ENCODE measurements around the gene MBNL3.
A peak's percentile ranks its signal among the peaks of the same experiment; 100 is the strongest.

MBNL3 gene

GRCh38 chrX:132488180-132488705, 595 bp downstream of the MBNL3 start:
- H3K4me3 Mint-ChIP-seq = peak overlapping the region; percentile 98
- H3K36me3 Mint-ChIP-seq = no peaks in the 10 kb centered on the region
- no peaks in the 10 kb centered on the region for H3K27me3 Mint-ChIP-seq
- H3K9me3 Mint-ChIP-seq = no peaks in the 10 kb centered on the region
- H3K4me1 Mint-ChIP-seq = peaks cover 60% of the 10 kb centered on the region
- peak overlapping the region; percentile 97 for H3K27ac Mint-ChIP-seq

DNA sequence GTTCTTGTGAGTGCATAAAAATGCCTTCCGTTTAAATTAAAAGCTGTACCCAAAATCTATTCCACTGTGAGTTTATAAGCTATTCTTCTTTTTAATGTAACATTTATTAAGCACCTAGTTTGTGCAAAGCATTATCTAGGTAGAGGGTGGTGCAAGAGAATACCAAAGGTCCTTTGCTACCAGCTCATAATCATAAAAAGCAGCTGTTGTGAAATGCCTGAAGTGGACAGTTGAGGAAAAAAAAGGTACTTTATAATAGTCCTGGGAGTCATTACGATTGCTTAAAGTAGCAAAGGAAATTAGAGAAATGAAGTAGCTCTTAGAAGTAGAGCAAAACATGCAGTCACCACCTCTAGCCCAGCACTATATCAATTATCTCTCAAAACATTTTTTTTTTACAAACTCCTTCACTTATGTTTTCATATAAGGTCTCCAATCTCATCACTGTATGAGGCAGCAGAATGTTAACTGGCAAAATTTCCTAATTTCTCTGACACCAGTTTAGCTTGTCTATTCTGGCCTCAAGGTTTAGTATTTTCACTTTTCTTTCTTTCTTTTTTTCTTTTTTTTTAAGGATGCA, 2.1 kb downstream of the MBNL3 start:
- peak overlapping the region; percentile 58 for H3K4me3 Mint-ChIP-seq

GRCh38 chrX:132483951-132484350, 4.9 kb downstream of the MBNL3 start:
- no peaks in the 10 kb centered on the region for H3K9me3 Mint-ChIP-seq
- H3K36me3 Mint-ChIP-seq = no peaks in the 10 kb centered on the region
- H3K4me1 Mint-ChIP-seq = peaks cover 76% of the 10 kb centered on the region
- H3K27ac Mint-ChIP-seq = no peak overlapping the region
- H3K27me3 Mint-ChIP-seq = no peaks in the 10 kb centered on the region
- no peak overlapping the region for H3K4me3 Mint-ChIP-seq

More for the DNA sequence above, 2.1 kb downstream of the MBNL3 start:
- no peaks in the 10 kb centered on the region for H3K36me3 Mint-ChIP-seq
- peak overlapping the region; percentile 90 for H3K27ac Mint-ChIP-seq
- peaks cover 71% of the 10 kb centered on the region for H3K4me1 Mint-ChIP-seq
- no peaks in the 10 kb centered on the region for H3K27me3 Mint-ChIP-seq
- H3K9me3 Mint-ChIP-seq = no peaks in the 10 kb centered on the region

GRCh38 chrX:132483488-132483887, 5.3 kb downstream of the MBNL3 start:
- Mint-ChIP-seq H3K4me3 (no peak overlapping the region), H3K9me3 (no peaks in the 10 kb centered on the region), H3K27ac (peak overlapping the region; percentile 38), H3K27me3 (no peaks in the 10 kb centered on the region), H3K4me1 (peaks cover 76% of the 10 kb centered on the region), H3K36me3 (no peaks in the 10 kb centered on the region)

GRCh38 chrX:132482632-132483031, 6.2 kb downstream of the MBNL3 start:
- H3K27me3 Mint-ChIP-seq = no peaks in the 10 kb centered on the region

DNA sequence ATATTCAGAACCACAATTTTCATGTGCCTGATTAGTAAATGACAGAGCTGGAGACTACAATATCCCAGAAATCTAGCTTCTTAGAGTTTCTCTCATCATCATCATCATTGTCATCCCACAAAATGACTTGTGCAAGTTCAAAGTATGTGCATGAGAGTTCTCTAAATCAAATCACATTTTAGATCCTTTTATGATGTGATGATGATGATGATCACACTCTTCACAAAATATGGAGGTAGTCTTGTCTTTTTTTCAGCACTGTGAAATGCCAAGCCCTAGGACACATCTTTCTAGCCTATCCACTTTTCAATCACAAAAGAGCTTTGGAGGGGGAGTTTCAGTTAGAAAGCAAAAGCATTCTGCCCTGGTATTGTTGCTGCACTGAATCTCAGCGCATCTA, 7.4 kb downstream of the MBNL3 start:
- no peaks in the 10 kb centered on the region for H3K9me3 Mint-ChIP-seq
- no peaks in the 10 kb centered on the region for H3K27me3 Mint-ChIP-seq
- peaks cover 61% of the 10 kb centered on the region for H3K4me1 Mint-ChIP-seq
- H3K36me3 Mint-ChIP-seq = no peaks in the 10 kb centered on the region
- peak overlapping the region; percentile 52 for H3K27ac Mint-ChIP-seq
- H3K4me3 Mint-ChIP-seq = peak overlapping the region; percentile 86

More at GRCh38 chrX:132482632-132483031, 6.2 kb downstream of the MBNL3 start:
- Mint-ChIP-seq H3K4me3 (no peak overlapping the region), H3K4me1 (peaks cover 70% of the 10 kb centered on the region), H3K27ac (no peak overlapping the region), H3K36me3 (no peaks in the 10 kb centered on the region), H3K9me3 (no peaks in the 10 kb centered on the region)

DNA sequence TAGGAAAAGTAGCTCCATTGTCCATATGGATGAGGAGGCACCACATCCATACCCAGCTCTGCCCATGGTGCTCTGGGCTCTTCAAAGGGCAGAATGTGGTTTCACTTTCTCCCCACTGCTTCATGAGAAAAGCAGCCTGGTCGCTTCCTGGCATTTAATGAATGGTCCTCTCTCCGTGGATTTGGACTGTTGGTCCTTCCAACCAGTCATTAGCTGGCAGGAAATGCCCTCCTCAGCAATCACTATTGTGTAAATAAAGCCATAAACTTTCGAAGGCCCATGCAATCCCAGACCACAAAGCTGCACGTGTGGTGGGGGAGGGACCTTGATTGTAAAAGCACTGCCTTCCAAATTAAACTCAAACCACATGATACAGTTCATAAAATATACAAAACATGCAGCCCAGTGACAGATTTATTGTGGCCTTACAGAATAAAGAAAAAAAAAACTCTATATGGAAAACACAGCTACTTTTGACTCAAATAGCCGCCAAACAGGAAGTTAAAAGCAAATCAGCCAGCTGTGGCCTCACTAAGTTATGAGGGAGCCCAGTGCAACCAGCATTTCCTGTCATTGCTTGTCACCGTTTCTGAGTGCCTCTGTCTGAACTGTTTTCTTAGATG, 8.1 kb downstream of the MBNL3 start:
- H3K4me1 Mint-ChIP-seq = peaks cover 59% of the 10 kb centered on the region
- H3K27me3 Mint-ChIP-seq = no peaks in the 10 kb centered on the region
- H3K36me3 Mint-ChIP-seq = no peaks in the 10 kb centered on the region
- H3K9me3 Mint-ChIP-seq = no peaks in the 10 kb centered on the region
- peak overlapping the region; percentile 97 for H3K27ac Mint-ChIP-seq
- H3K4me3 Mint-ChIP-seq = peak overlapping the region; percentile 86

GRCh38 chrX:132474544-132475248, 14.1 kb downstream of the MBNL3 start:
- Mint-ChIP-seq H3K4me1 (peaks cover 25% of the 10 kb centered on the region), H3K36me3 (peaks cover 2% of the 10 kb centered on the region), H3K9me3 (no peaks in the 10 kb centered on the region), H3K4me3 (peak overlapping the region; percentile 12), H3K27ac (peak overlapping the region; percentile 10), H3K27me3 (no peaks in the 10 kb centered on the region)

GRCh38 chrX:132472397-132472796, 16.4 kb downstream of the MBNL3 start:
- Mint-ChIP-seq H3K9me3 (no peaks in the 10 kb centered on the region), H3K27ac (no peak overlapping the region)

DNA sequence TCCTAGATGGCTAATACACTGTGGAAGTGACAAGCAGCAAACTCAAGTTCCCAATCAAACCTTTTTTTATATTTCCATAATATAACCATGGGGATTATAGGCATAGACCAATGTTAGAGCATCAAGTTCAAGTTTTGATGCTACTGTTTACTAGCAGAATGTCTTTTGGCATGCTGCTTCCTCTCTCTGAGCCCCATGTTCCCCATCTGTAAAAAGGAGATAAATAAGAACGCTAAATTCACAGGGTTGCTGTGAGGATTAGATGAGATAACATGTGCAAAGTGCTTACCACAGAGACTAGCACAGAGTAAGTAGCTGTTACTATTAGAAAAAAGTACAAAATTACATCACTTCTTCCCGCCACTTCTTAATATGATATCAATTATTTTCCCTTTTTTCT, 18.0 kb downstream of the MBNL3 start:
- Mint-ChIP-seq H3K9me3 (no peaks in the 10 kb centered on the region), H3K4me1 (peaks cover 17% of the 10 kb centered on the region), H3K36me3 (peaks cover 2% of the 10 kb centered on the region), H3K27ac (no peak overlapping the region), H3K4me3 (no peak overlapping the region), H3K27me3 (no peaks in the 10 kb centered on the region)

More at GRCh38 chrX:132472397-132472796, 16.4 kb downstream of the MBNL3 start:
- Mint-ChIP-seq H3K27me3 (no peaks in the 10 kb centered on the region), H3K36me3 (peaks cover 2% of the 10 kb centered on the region), H3K4me1 (peaks cover 22% of the 10 kb centered on the region), H3K4me3 (no peak overlapping the region)

- peaks cover 2% of the 10 kb centered on the region for H3K36me3 Mint-ChIP-seq
- H3K9me3 Mint-ChIP-seq = no peaks in the 10 kb centered on the region
- no peak overlapping the region for H3K4me3 Mint-ChIP-seq
- H3K4me1 Mint-ChIP-seq = peaks cover 10% of the 10 kb centered on the region
- no peak overlapping the region for H3K27ac Mint-ChIP-seq
- no peaks in the 10 kb centered on the region for H3K27me3 Mint-ChIP-seq
Measured at GRCh38 chrX:132470179-132470578, 18.7 kb downstream of the MBNL3 start.

DNA sequence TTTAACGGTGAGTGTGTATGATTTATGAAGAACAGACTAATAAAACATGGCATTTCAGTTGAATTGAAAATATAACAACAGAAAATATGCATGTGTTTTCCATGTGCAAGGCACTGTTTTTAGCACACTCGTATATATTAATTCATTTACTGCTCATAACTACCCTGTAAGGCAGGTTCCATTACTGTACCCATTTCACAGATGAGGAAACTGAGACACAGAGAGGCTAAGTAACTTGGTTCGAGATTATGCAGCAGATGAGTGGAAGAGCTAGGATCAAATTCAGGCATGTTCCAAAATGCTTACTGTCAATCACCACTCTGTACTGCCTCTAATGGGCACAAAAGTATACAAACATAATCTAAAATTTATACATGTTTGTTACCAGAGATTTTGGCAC, 20.4 kb downstream of the MBNL3 start:
- peaks cover 2% of the 10 kb centered on the region for H3K36me3 Mint-ChIP-seq
- no peaks in the 10 kb centered on the region for H3K27me3 Mint-ChIP-seq
- H3K4me3 Mint-ChIP-seq = no peak overlapping the region
- H3K27ac Mint-ChIP-seq = no peak overlapping the region
- no peaks in the 10 kb centered on the region for H3K4me1 Mint-ChIP-seq
- H3K9me3 Mint-ChIP-seq = no peaks in the 10 kb centered on the region

DNA sequence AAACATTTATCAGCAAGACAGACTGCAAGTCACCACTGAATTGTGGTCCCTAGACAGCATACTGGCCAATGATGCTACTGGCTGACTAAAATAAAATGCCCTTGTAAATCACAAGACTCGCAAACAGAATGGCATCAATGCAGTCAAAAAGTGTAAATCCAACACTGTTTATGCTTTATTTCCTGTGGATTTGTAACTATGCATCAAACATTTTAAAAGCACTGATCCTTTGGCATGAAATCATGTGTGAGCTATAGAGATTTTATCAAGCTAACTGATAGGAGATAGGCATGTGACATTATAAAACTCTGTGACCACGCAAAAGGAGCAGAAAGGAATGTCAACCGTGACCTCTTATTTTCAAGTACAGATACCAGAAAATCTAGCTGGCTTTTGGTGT, 20.8 kb downstream of the MBNL3 start:
- H3K4me3 Mint-ChIP-seq = no peak overlapping the region
- no peaks in the 10 kb centered on the region for H3K4me1 Mint-ChIP-seq
- H3K27me3 Mint-ChIP-seq = no peaks in the 10 kb centered on the region
- no peak overlapping the region for H3K27ac Mint-ChIP-seq
- H3K36me3 Mint-ChIP-seq = peaks cover 2% of the 10 kb centered on the region
- no peaks in the 10 kb centered on the region for H3K9me3 Mint-ChIP-seq

GRCh38 chrX:132467026-132467425, 21.8 kb downstream of the MBNL3 start:
- no peaks in the 10 kb centered on the region for H3K27me3 Mint-ChIP-seq
- no peak overlapping the region for H3K4me3 Mint-ChIP-seq
- H3K9me3 Mint-ChIP-seq = no peaks in the 10 kb centered on the region
- H3K4me1 Mint-ChIP-seq = no peaks in the 10 kb centered on the region
- H3K36me3 Mint-ChIP-seq = peaks cover 2% of the 10 kb centered on the region
- H3K27ac Mint-ChIP-seq = no peak overlapping the region

GRCh38 chrX:132463411-132463810, 25.4 kb downstream of the MBNL3 start:
- no peaks in the 10 kb centered on the region for H3K27me3 Mint-ChIP-seq
- H3K4me3 Mint-ChIP-seq = no peak overlapping the region
- no peaks in the 10 kb centered on the region for H3K4me1 Mint-ChIP-seq
- H3K36me3 Mint-ChIP-seq = no peaks in the 10 kb centered on the region
- H3K9me3 Mint-ChIP-seq = peaks cover 4% of the 10 kb centered on the region
- H3K27ac Mint-ChIP-seq = no peak overlapping the region

DNA sequence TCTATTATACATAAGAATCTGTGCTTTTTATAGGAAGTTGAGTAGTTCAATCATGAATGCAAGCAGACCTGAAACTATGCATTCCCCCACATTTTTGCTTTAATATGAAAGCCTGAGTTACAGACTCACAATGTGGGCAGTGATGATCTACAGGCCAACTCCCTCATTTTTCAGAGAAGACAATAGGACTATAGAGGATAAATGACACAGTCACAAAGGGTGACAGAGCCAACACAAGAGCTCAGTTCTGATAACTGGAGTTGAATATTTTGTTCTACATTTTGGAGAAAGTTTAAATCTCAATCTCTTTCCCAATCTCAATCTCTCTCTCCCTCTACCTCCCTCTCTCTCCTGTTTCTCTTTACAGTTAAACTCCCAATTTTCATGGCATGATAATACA, 27.0 kb downstream of the MBNL3 start:
- H3K27me3 Mint-ChIP-seq = no peaks in the 10 kb centered on the region
- H3K4me3 Mint-ChIP-seq = no peak overlapping the region
- H3K9me3 Mint-ChIP-seq = peaks cover 4% of the 10 kb centered on the region
- no peak overlapping the region for H3K27ac Mint-ChIP-seq
- H3K36me3 Mint-ChIP-seq = no peaks in the 10 kb centered on the region
- no peaks in the 10 kb centered on the region for H3K4me1 Mint-ChIP-seq

All from activated naive CD4-positive, alpha-beta T cell treated with anti-CD3 and anti-CD28 coated beads, Interleukin-2, amount 50 U/mL, for 24 hours (primary cell).